ENCODE measurements around the gene MYH14. TPM values are rescaled to one million over a fixed set of nuclear protein-coding genes. Genes with fewer than 3 reads are reported as not detected.
"Not testable (repeated sequence)": the region's sequence is repeated elsewhere in the genome, so short reads cannot be mapped to it uniquely, and the experiment has no call there.

MYH14 gene
- polyA plus RNA-seq, 3 donors: 20.6 to 42.6 (median 21.9) TPM

- no peak overlapping the region for H3K27ac ChIP-seq (ENCODE audit: low read depth, low read length)
- 30 to 51% (median 38%) methylated on average over 22 to 25 of the region's 25 CpGs for WGBS, 3 donors
Measured at GRCh38 chr19:50214699-50215543, 11.5 kb downstream of the MYH14 start.

- WGBS, 3 donors: 83 to 93% (median 85%) methylated on average over 3 of the region's 3 CpGs
- no peak overlapping the region for H3K27ac ChIP-seq (ENCODE audit: low read depth, low read length)
Measured at GRCh38 chr19:50215820-50216219, 12.4 kb downstream of the MYH14 start.

- no peak overlapping the region for H3K27ac ChIP-seq (ENCODE audit: low read depth, low read length)
- 75 to 84% (median 84%) methylated on average over 7 of the region's 7 CpGs for WGBS, 3 donors
Measured at GRCh38 chr19:50221087-50221486, 17.7 kb downstream of the MYH14 start.

GRCh38 chr19:50222691-50223438 is 19.4 kb downstream of the MYH14 start:
- 83 to 92% (median 84%) methylated on average over 19 of the region's 19 CpGs for WGBS, 3 donors
- no peak overlapping the region for H3K27ac ChIP-seq (ENCODE audit: low read depth, low read length)

- WGBS, 3 donors: 87 to 100% (median 88%) methylated on average over 3 of the region's 3 CpGs
- H3K27ac ChIP-seq (ENCODE audit: low read depth, low read length): no peak overlapping the region
Measured at GRCh38 chr19:50223439-50223716, 20.0 kb downstream of the MYH14 start.

GRCh38 chr19:50224986-50225747 is 21.7 kb downstream of the MYH14 start:
- whole genome bisulfite sequencing, 3 donors: 62 to 79% (median 70%) methylated on average over 8 of the region's 8 CpGs
- no peak overlapping the region for H3K27ac ChIP-seq (ENCODE audit: low read depth, low read length)

- 61 to 94% (median 67%) methylated on average over 7 of the region's 7 CpGs for WGBS, 3 donors
- no peak overlapping the region for H3K27ac ChIP-seq (ENCODE audit: low read depth, low read length)
Measured at GRCh38 chr19:50226536-50226935, 23.1 kb downstream of the MYH14 start.

- WGBS, 3 donors: 71 to 86% (median 72%) methylated on average over 7 of the region's 7 CpGs
- not testable (repeated sequence) for H3K27ac ChIP-seq (ENCODE audit: low read depth, low read length)
Measured at GRCh38 chr19:50228153-50228552, 24.7 kb downstream of the MYH14 start.

- 66 to 82% (median 72%) methylated on average over 50 to 56 of the region's 56 CpGs for WGBS, 3 donors
- H3K27ac ChIP-seq (ENCODE audit: low read depth, low read length): no peak overlapping the region
Measured at GRCh38 chr19:50230379-50231351, 27.2 kb downstream of the MYH14 start.

GRCh38 chr19:50231417-50231816 is 28.0 kb downstream of the MYH14 start:
- not testable (repeated sequence) for H3K27ac ChIP-seq (ENCODE audit: low read depth, low read length)
- WGBS, 3 donors: 85 to 91% (median 90%) methylated on average over 3 of the region's 3 CpGs

GRCh38 chr19:50231821-50232220 is 28.4 kb downstream of the MYH14 start:
- no peak overlapping the region for H3K27ac ChIP-seq (ENCODE audit: low read depth, low read length)
- 62 to 87% (median 72%) methylated on average over 16 of the region's 16 CpGs for WGBS, 3 donors

GRCh38 chr19:50232600-50232999 is 29.2 kb downstream of the MYH14 start:
- WGBS, 3 donors: 68 to 87% (median 77%) methylated on average over 2 to 3 of the region's 3 CpGs

GRCh38 chr19:50233308-50233910 is 30.0 kb downstream of the MYH14 start:
- 68 to 86% (median 78%) methylated on average over 22 to 23 of the region's 23 CpGs for WGBS, 3 donors
- no peak overlapping the region for H3K27ac ChIP-seq (ENCODE audit: low read depth, low read length)

More at GRCh38 chr19:50232600-50232999, 29.2 kb downstream of the MYH14 start:
- no peak overlapping the region for H3K27ac ChIP-seq (ENCODE audit: low read depth, low read length)

- H3K27ac ChIP-seq (ENCODE audit: low read depth, low read length): not testable (repeated sequence)
- WGBS, 3 donors: 33 to 47% (median 40%) methylated on average over 11 of the region's 11 CpGs
Measured at GRCh38 chr19:50237493-50237892, 34.1 kb downstream of the MYH14 start.

- 83 to 95% (median 92%) methylated on average over 4 of the region's 4 CpGs for WGBS, 3 donors
- H3K27ac ChIP-seq (ENCODE audit: low read depth, low read length): no peak overlapping the region
Measured at GRCh38 chr19:50238043-50238442, 34.6 kb downstream of the MYH14 start.

- WGBS, 3 donors: 74 to 84% (median 75%) methylated on average over 11 of the region's 11 CpGs
- H3K27ac ChIP-seq (ENCODE audit: low read depth, low read length): no peak overlapping the region
Measured at GRCh38 chr19:50239921-50240590, 36.6 kb downstream of the MYH14 start.

GRCh38 chr19:50242581-50242980 is 39.2 kb downstream of the MYH14 start:
- no peak overlapping the region for H3K27ac ChIP-seq (ENCODE audit: low read depth, low read length)
- WGBS, 3 donors: 82 to 94% (median 83%) methylated on average over 6 of the region's 6 CpGs
